IMR-90 (cell line): ENCODE results near the gene ARHGAP10. TPM values are rescaled to one million over a fixed set of nuclear protein-coding genes. Genes with fewer than 3 reads are reported as not detected.

Source experiments
- ATAC-seq: fragments of 200-7000 bp; cut with Tn5 transposase; 2 replicates; pipeline ENCODE4 v1.9.1; 2020; ENCODE audit warnings: low read depth, mild to moderate bottlenecking, moderate library complexity
- BruUV-seq: library from RNA; stranded (reverse); fragments of 400-500 nt; replicated peaks from 2 replicates; lab custom pipeline; 2021; lab: Mats Ljungman, UMichigan
- CTCF ChIA-PET: fragments of 300-600 bp; formaldehyde crosslinking; extraction: SDS; loops from one replicate; lab custom pipeline; 2021; ENCODE audit warnings: antibody characterized with exemption; lab: Yijun Ruan, JAX
- POLR2A ChIA-PET: fragments of 300-600 bp; sonication (Branson Sonifier 250); formaldehyde crosslinking; loops from one replicate; lab custom pipeline; 2022; ENCODE audit warnings: antibody characterized with exemption; ENCODE audit not compliant: unreplicated experiment; lab: Charles Lee
- DNase-seq: peaks from one replicate; pipeline ENCODE4 v3.0.0; 2013
- H2AFZ ChIP-seq: replicated peaks from 2 replicates; pipeline ENCODE3; 2013; ENCODE audit warnings: low read length, mild to moderate bottlenecking; ENCODE audit not compliant: poor library complexity
- H2AK5ac ChIP-seq: 2 replicates; pipeline ENCODE4 v1.6.1; 2013; ENCODE audit warnings: low read depth, low read length, inconsistent platforms
- H2AK9ac ChIP-seq: replicated peaks from 2 replicates; pipeline ENCODE3; 2013; ENCODE audit warnings: mild to moderate bottlenecking, low read depth, low read length, moderate library complexity; ENCODE audit not compliant: poor library complexity
- H2BK120ac ChIP-seq: 2 replicates; pipeline ENCODE4 v1.6.1; 2013; ENCODE audit warnings: low read depth, low read length, inconsistent platforms
- H2BK15ac ChIP-seq: 3 replicates; pipeline ENCODE4 v1.6.1; 2013; ENCODE audit warnings: low read depth, low read length, inconsistent platforms
- H2BK20ac ChIP-seq: 2 replicates; pipeline ENCODE4 v1.6.1; 2013; ENCODE audit warnings: low read depth, mild to moderate bottlenecking, inconsistent platforms, low read length, moderate library complexity
- H2BK5ac ChIP-seq: 2 replicates; pipeline ENCODE4 v1.6.1; 2013; ENCODE audit warnings: mild to moderate bottlenecking, low read depth, low read length, inconsistent platforms; ENCODE audit not compliant: poor library complexity, severe bottlenecking
- H3K14ac ChIP-seq: replicated peaks from 2 replicates; pipeline ENCODE4 v1.6.1; 2013; ENCODE audit warnings: low read depth, low read length, inconsistent platforms
- H3K18ac ChIP-seq: 2 replicates; pipeline ENCODE4 v1.6.1; 2013; ENCODE audit warnings: low read depth, low read length, control low read depth
- H3K23ac ChIP-seq: 2 replicates; pipeline ENCODE4 v1.6.1; 2013; ENCODE audit warnings: low read depth, low read length, inconsistent platforms
- H3K27ac ChIP-seq: 2 replicates; pipeline ENCODE4 v1.5.1; 2013; ENCODE audit warnings: mild to moderate bottlenecking, control low read depth, low read length; ENCODE audit not compliant: insufficient read depth
- H3K27me3 ChIP-seq: 2 replicates; pipeline ENCODE4 v1.6.1; 2013; ENCODE audit warnings: low read length; ENCODE audit not compliant: control insufficient read depth, insufficient read depth
- H3K36me3 ChIP-seq: 2 replicates; pipeline ENCODE4 v1.6.1; 2013; ENCODE audit warnings: low read length, mixed read lengths; ENCODE audit not compliant: control insufficient read depth, insufficient read depth
- H3K4ac ChIP-seq: 2 replicates; pipeline ENCODE4 v1.6.1; 2013; ENCODE audit warnings: low read depth, low read length, inconsistent platforms
- H3K4me1 ChIP-seq: 2 replicates; pipeline ENCODE4 v1.6.1; 2013; ENCODE audit warnings: low read length, mixed read lengths; ENCODE audit not compliant: control insufficient read depth, insufficient read depth
- H3K4me2 ChIP-seq: 2 replicates; pipeline ENCODE4 v1.6.1; 2013; ENCODE audit warnings: low read depth, mild to moderate bottlenecking, control low read depth, low read length, moderate library complexity
- H3K4me3 ChIP-seq: 2 replicates; pipeline ENCODE4 v1.5.1; 2013; ENCODE audit warnings: low read depth, mild to moderate bottlenecking, control low read depth, low read length, moderate library complexity; ENCODE audit not compliant: insufficient read depth
- H3K56ac ChIP-seq: 2 replicates; pipeline ENCODE4 v1.6.1; 2013; ENCODE audit warnings: low read length, inconsistent platforms; ENCODE audit not compliant: insufficient read depth; ENCODE audit errors: extremely low read depth
- H3K79me1 ChIP-seq, 2 experiments: 2 replicates each; pipeline ENCODE4 v1.6.1; 2013; ENCODE audit warnings: low read length in 2 of 2, inconsistent platforms in 1 of 2, low read depth in 1 of 2
- H3K9ac ChIP-seq: 2 replicates; pipeline ENCODE4 v1.6.1; 2013; ENCODE audit warnings: low read depth, low read length, control low read depth
- H3K9me1 ChIP-seq: 2 replicates; pipeline ENCODE4 v1.6.1; 2013; ENCODE audit warnings: low read length, inconsistent platforms; ENCODE audit not compliant: insufficient read depth
- H3K9me3 ChIP-seq: 2 replicates; pipeline ENCODE4 v1.6.1; 2013; ENCODE audit warnings: low read length; ENCODE audit not compliant: control insufficient read depth, insufficient read depth
- H4K20me1 ChIP-seq: 2 replicates; pipeline ENCODE4 v1.6.1; 2013; ENCODE audit warnings: low read length, inconsistent platforms; ENCODE audit not compliant: insufficient read depth
- H4K5ac ChIP-seq: 2 replicates; pipeline ENCODE4 v1.6.1; 2013; ENCODE audit warnings: mild to moderate bottlenecking, low read depth, low read length, control low read depth
- H4K8ac ChIP-seq, 2 experiments: 2 replicates each; pipeline ENCODE4 v1.6.1; 2013; ENCODE audit warnings: low read depth in 2 of 2, low read length in 2 of 2, control low read depth in 1 of 2, inconsistent platforms in 1 of 2
- H4K91ac ChIP-seq: 2 replicates; pipeline ENCODE4 v1.6.1; 2013; ENCODE audit warnings: low read depth, low read length, inconsistent platforms; ENCODE audit not compliant: insufficient read depth
- BHLHE40 ChIP-seq: fragments of 150-350 bp; IDR thresholded peaks from 2 replicates; pipeline ENCODE4 v1.6.1; 2016; ENCODE audit warnings: mild to moderate bottlenecking, low read depth, low read length
- CEBPB ChIP-seq: IDR thresholded peaks from 2 replicates; pipeline ENCODE4 v1.6.1; 2012; ENCODE audit warnings: low read depth, low read length, improper control_type of control experiment
- CHD1 ChIP-seq: IDR thresholded peaks from 2 replicates; pipeline ENCODE4 v1.6.1; 2012; ENCODE audit warnings: low read depth, low read length, improper control_type of control experiment
- FOS ChIP-seq: fragments of 150-350 bp; IDR thresholded peaks from 2 replicates; pipeline ENCODE4 v1.6.1; 2016; ENCODE audit warnings: low read depth, low read length
- MAFK ChIP-seq: IDR thresholded peaks from 2 replicates; pipeline ENCODE4 v1.6.1; 2012; ENCODE audit warnings: low read depth, low read length, improper control_type of control experiment
- MAZ ChIP-seq: IDR thresholded peaks from 2 replicates; pipeline ENCODE4 v1.6.1; 2012; ENCODE audit warnings: low read depth, mild to moderate bottlenecking, low read length, improper control_type of control experiment, moderate library complexity, borderline replicate concordance
- MXI1 ChIP-seq: IDR thresholded peaks from 2 replicates; pipeline ENCODE4 v1.6.1; 2012; ENCODE audit warnings: low read depth, mild to moderate bottlenecking, low read length, moderate library complexity, borderline replicate concordance
- NFE2L2 ChIP-seq: fragments of 150-350 bp; IDR thresholded peaks from 2 replicates; pipeline ENCODE4 v1.6.1; 2016; ENCODE audit warnings: low read depth, mild to moderate bottlenecking, low read length
- POLR2A ChIP-seq: IDR thresholded peaks from 2 replicates; pipeline ENCODE4 v1.6.1; 2012; ENCODE audit warnings: mild to moderate bottlenecking, low read depth, low read length
- RAD21 ChIP-seq: IDR thresholded peaks from 2 replicates; pipeline ENCODE4 v1.6.1; 2012; ENCODE audit warnings: low read length, improper control_type of control experiment
- RCOR1 ChIP-seq: IDR thresholded peaks from 2 replicates; pipeline ENCODE4 v1.6.1; 2012; ENCODE audit warnings: mild to moderate bottlenecking, low read length, improper control_type of control experiment; ENCODE audit not compliant: insufficient replicate concordance
- RFX5 ChIP-seq: IDR thresholded peaks from 2 replicates; pipeline ENCODE4 v1.8.0; 2012; ENCODE audit warnings: low read depth, mild to moderate bottlenecking, low read length, moderate library complexity
- SMC3 ChIP-seq: fragments of 150-350 bp; IDR thresholded peaks from 2 replicates; pipeline ENCODE4 v1.6.1; 2016; ENCODE audit warnings: low read depth, mild to moderate bottlenecking, antibody characterized with exemption, low read length, moderate library complexity
- USF2 ChIP-seq: fragments of 150-350 bp; IDR thresholded peaks from 2 replicates; pipeline ENCODE4 v1.6.1; 2017; ENCODE audit warnings: mild to moderate bottlenecking, antibody characterized with exemption, low read length, low read depth
- WGBS, 2 experiments: methylation state at CpG; one replicate each; pipeline versions ENCODE4 v1.1.5 to v1.1.7; 2013; ENCODE audit warnings: missing lambda C conversion rate in 2 of 2; ENCODE audit not compliant: insufficient read length in 1 of 2; ENCODE audit errors: extremely low coverage in 2 of 2; 5-methylcytosine and 5-hydroxymethylcytosine counted together
- dilution Hi-C: fragments of 300-500 bp; cut with HindIII; formaldehyde crosslinking; loops from one replicate; pipeline ENCODE4 v1.14.3; 2018; ENCODE audit warnings: low sequenced_read_pairs; ENCODE audit not compliant: unreplicated experiment
- in situ Hi-C: fragments of 300-500 bp; cut with MboI; formaldehyde crosslinking; loops from 3 replicates; pipeline ENCODE4 v1.14.3; 2019; ENCODE audit warnings: low sequenced_read_pairs, inconsistent platforms, mixed read lengths
- intact Hi-C: fragments of 100-400 bp; cut with micrococcal nuclease; formaldehyde crosslinking; loops from 2 replicates; pipeline ENCODE4 v1.10.0; 2022
- polyA plus RNA-seq, 3 experiments: library from polyadenylated mRNA; depleted of rRNA; stranded (reverse); fragments of >200 nt; gene quantifications; 2 replicates each; pipeline ENCODE4 v1.2.3, GENCODE V29; 2012; ENCODE audit warnings: low replicate concordance in 1 of 3
- total RNA-seq: library from RNA; depleted of rRNA; stranded (reverse); fragments of >200 nt; gene quantifications from 2 replicates; pipeline ENCODE4 v1.2.3, GENCODE V29; 2012
- TF ChIP-seq, protein P1 (sequence below): fragments of 150-350 bp; IDR thresholded peaks from 2 replicates; pipeline ENCODE4 v1.6.1; 2016; ENCODE audit warnings: low read depth, mild to moderate bottlenecking, low read length, moderate library complexity, borderline replicate concordance
- TF ChIP-seq, protein P2 (sequence below): conservative IDR thresholded peaks from 2 replicates; pipeline ENCODE4 v1.5.1; 2012; ENCODE audit warnings: mild to moderate bottlenecking, low read depth, low read length, improper control_type of control experiment

ARHGAP10 gene
- total and polyA plus RNA-seq, 2 of the 4 experiments (the other 2 are of a cell fraction) = 27.1 to 29.4 TPM

GRCh38 chr4:147913137-147913536 is 181.2 kb downstream of the ARHGAP10 start:
- Histone ChIP-seq H3K4me3 (no peak overlapping the region), H2BK5ac (no peak overlapping the region), H3K14ac (no peak overlapping the region), H4K8ac (no peak overlapping the region), H3K4me1 (no peaks in the 10 kb centered on the region), H3K56ac (no peak overlapping the region), H4K20me1 (no peaks in the 10 kb centered on the region; the same call in 1 of the 2 replicates), H3K36me3 (peaks cover 27% of the 10 kb centered on the region), H2BK15ac (no peak overlapping the region), H3K4ac (no peak overlapping the region), H3K18ac (no peak overlapping the region), H3K27me3 (no peaks in the 10 kb centered on the region), H3K9ac (no peak overlapping the region), H4K5ac (no peak overlapping the region), H3K4me2 (no peak overlapping the region), H2BK20ac (no peak overlapping the region), H3K9me1 (0 out of 2 replicates have a peak, but pooled peaks cover 2% of the 10 kb centered on the region), H2AFZ (no peak overlapping the region), H2AK9ac (no peak overlapping the region), H3K79me1 (peaks cover 0 to 8% of the 10 kb centered on the region in 2 experiments; a peak in 2 of 4 replicates), H2AK5ac (no peak overlapping the region), H3K27ac (no peak overlapping the region), H4K91ac (no peak overlapping the region), H3K9me3 (no peaks in the 10 kb centered on the region), H2BK120ac (no peak overlapping the region), H3K23ac (no peak overlapping the region)
- in situ Hi-C loops = no loop called here
- dilution Hi-C loops = no loop called here
- no peak for ATAC-seq
- TF ChIP-seq BHLHE40 (no peak), CEBPB (no peak), FOS (no peak), RAD21 (no peak), CHD1 (no peak), MAFK (no peak), MAZ (no peak), RCOR1 (no peak), SMC3 (no peak), NFE2L2 (no peak), POLR2A (no peak), USF2 (no peak), MXI1 (no peak), RFX5 (no peak)
- TF ChIP-seq, protein P1, sequence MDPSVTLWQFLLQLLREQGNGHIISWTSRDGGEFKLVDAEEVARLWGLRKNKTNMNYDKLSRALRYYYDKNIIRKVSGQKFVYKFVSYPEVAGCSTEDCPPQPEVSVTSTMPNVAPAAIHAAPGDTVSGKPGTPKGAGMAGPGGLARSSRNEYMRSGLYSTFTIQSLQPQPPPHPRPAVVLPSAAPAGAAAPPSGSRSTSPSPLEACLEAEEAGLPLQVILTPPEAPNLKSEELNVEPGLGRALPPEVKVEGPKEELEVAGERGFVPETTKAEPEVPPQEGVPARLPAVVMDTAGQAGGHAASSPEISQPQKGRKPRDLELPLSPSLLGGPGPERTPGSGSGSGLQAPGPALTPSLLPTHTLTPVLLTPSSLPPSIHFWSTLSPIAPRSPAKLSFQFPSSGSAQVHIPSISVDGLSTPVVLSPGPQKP = no peak
- TF ChIP-seq, protein P2, sequence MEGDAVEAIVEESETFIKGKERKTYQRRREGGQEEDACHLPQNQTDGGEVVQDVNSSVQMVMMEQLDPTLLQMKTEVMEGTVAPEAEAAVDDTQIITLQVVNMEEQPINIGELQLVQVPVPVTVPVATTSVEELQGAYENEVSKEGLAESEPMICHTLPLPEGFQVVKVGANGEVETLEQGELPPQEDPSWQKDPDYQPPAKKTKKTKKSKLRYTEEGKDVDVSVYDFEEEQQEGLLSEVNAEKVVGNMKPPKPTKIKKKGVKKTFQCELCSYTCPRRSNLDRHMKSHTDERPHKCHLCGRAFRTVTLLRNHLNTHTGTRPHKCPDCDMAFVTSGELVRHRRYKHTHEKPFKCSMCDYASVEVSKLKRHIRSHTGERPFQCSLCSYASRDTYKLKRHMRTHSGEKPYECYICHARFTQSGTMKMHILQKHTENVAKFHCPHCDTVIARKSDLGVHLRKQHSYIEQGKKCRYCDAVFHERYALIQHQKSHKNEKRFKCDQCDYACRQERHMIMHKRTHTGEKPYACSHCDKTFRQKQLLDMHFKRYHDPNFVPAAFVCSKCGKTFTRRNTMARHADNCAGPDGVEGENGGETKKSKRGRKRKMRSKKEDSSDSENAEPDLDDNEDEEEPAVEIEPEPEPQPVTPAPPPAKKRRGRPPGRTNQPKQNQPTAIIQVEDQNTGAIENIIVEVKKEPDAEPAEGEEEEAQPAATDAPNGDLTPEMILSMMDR = no peak
- ChIA-PET POLR2A (no interaction called here), CTCF (interaction anchor here (1.0 kb wide), 1 partner anchor 12 kb away, joined by 3 read pairs; no protein-coding TSS in a partner anchor)
- intact Hi-C loops = no loop called here
- BruUV-seq = no TSS peak
- 100% methylated on average over 1 of the region's 2 CpGs; no CpG with 5 or more reads in 1 of the 2 experiments for WGBS, 2 experiments
- no peak for DNase-seq
